Spleen (tissue), 11 donors: ENCODE data around the gene WNT1. TPM values are rescaled to one million over a fixed set of nuclear protein-coding genes. Genes with fewer than 3 reads are reported as not detected.
A peak's percentile ranks its signal among the peaks of the same experiment; 100 is the strongest.

ENCODE experiments used
- DNase-seq: peaks from one replicate; pipeline ENCODE4 v3.0.0-alpha.2; 2020
- H3K27ac ChIP-seq, 8 donors: fragments of 200-600 bp; sonication (generic) in 7 of 8; 1 replicate in 4 of 8; 2 replicates in 4 of 8; pipeline versions ENCODE4 v1.5.0 to v1.8.0; 2016 to 2021; ENCODE audit warnings: inconsistent platforms in 4 of 8, mild to moderate bottlenecking in 4 of 8, moderate library complexity in 1 of 8
- H3K27me3 ChIP-seq, 7 donors: fragments of 200-600 bp; sonication (generic) in 6 of 7; replicated peaks in 1 of 7; 1 replicate in 4 of 7; 2 replicates in 3 of 7; pipeline versions ENCODE4 v1.5.0 to v1.8.0; 2016 to 2021; ENCODE audit warnings: inconsistent platforms in 3 of 7, mild to moderate bottlenecking in 1 of 7
- H3K36me3 ChIP-seq, 6 donors: fragments of 200-600 bp; sonication (generic) in 5 of 6; 1 replicate in 4 of 6; 2 replicates in 2 of 6; pipeline versions ENCODE4 v1.5.0 to v1.8.0; 2016 to 2021; ENCODE audit warnings: inconsistent platforms in 2 of 6
- H3K4me1 ChIP-seq, 6 donors: fragments of 200-600 bp; sonication (generic) in 5 of 6; 1 replicate in 3 of 6; 2 replicates in 3 of 6; pipeline versions ENCODE4 v1.5.0 to v1.8.0; 2016 to 2021; ENCODE audit warnings: inconsistent platforms in 3 of 6
- H3K4me3 ChIP-seq, 8 donors: fragments of 200-600 bp; sonication (generic) in 7 of 8; 1 replicate in 4 of 8; 2 replicates in 4 of 8; pipeline versions ENCODE4 v1.5.0 to v1.8.0; 2016 to 2021; ENCODE audit warnings: inconsistent platforms in 4 of 8, mild to moderate bottlenecking in 4 of 8, moderate library complexity in 2 of 8
- H3K9me3 ChIP-seq, 8 donors: fragments of 200-600 bp; sonication (generic) in 7 of 8; 1 replicate in 4 of 8; 2 replicates in 4 of 8; pipeline versions ENCODE4 v1.5.0 to v1.8.0; 2016 to 2021; ENCODE audit warnings: inconsistent platforms in 4 of 8
- POLR2A ChIP-seq, 3 donors: fragments of 450-650 bp; IDR thresholded peaks; one replicate each; pipeline ENCODE4 v1.5.1; 2017; ENCODE audit warnings: antibody characterized with exemption in 3 of 3, mild to moderate bottlenecking in 1 of 3
- POLR2AphosphoS5 ChIP-seq, 3 donors: sonication (generic); formaldehyde crosslinking; IDR thresholded peaks; one replicate each; pipeline ENCODE4 v1.5.1; 2017; ENCODE audit warnings: antibody characterized with exemption in 3 of 3
- WGBS, 5 donors: extraction: QIAGEN DNeasy Blood & Tissue Kit in 3 of 5; methylation state at CpG; one replicate each; pipeline versions ENCODE4 v1.1.5 to v1.1.7; 2013 to 2018; 5-methylcytosine and 5-hydroxymethylcytosine counted together
- intact Hi-C: fragments of 100-400 bp; cut with DNase I; formaldehyde crosslinking; loops from one replicate; pipeline ENCODE4 v1.15.0; 2023; ENCODE audit warnings: low total_unique reads
- polyA plus RNA-seq, 3 donors: library from polyadenylated mRNA; stranded (reverse); fragments of 200-250 nt; gene quantifications; one replicate each; pipeline ENCODE4 v1.2.1, GENCODE V29; 2013
- total RNA-seq, 7 donors: library from RNA; depleted of rRNA in 3 of 7; stranded (reverse); fragments of >200 nt in 3 of 7; fragmentation: NEBNext Ultra II Directional in 4 of 7; extraction: Animal tissue kit (Norgen Biotek cat#: 25700) in 4 of 7; gene quantifications; one replicate each; pipeline versions ENCODE4 v1.1.0 to v1.2.1, GENCODE V29; 2016 to 2021
- TF ChIP-seq, protein P1 (sequence below), 11 experiments: fragments of 200-600 bp in 7 of 11; fragments of 450-650 bp in 4 of 11; sonication (generic) in 4 of 11; IDR thresholded peaks in 8 of 11; conservative IDR thresholded peaks in 3 of 11; 1 replicate in 7 of 11; 2 replicates in 4 of 11; pipeline versions ENCODE4 v1.4.0 to v1.8.0; 2016 to 2021; ENCODE audit warnings: antibody characterized with exemption in 11 of 11, inconsistent platforms in 4 of 11, mild to moderate bottlenecking in 1 of 11
- donor health status: healthy with polysubstance abuse.
- donor health status: DM: no; HTN: no; CAD: no; lungs with moderate emphysema.
- donor health status: DM: no; HTN: no; CAD: no.
- donor health status: Bipolar disorder and iron deficiency.
- donor health status: healthy.
- donor health status: DM: no; HTN: no; CAD: no.
- donor health status: DM: yes; HTN: yes; CAD: no.

Gene WNT1
- total and polyA plus RNA-seq, 10 donors = 0.06 to 0.52 (median 0.32) TPM; not detected in 6

DNA sequence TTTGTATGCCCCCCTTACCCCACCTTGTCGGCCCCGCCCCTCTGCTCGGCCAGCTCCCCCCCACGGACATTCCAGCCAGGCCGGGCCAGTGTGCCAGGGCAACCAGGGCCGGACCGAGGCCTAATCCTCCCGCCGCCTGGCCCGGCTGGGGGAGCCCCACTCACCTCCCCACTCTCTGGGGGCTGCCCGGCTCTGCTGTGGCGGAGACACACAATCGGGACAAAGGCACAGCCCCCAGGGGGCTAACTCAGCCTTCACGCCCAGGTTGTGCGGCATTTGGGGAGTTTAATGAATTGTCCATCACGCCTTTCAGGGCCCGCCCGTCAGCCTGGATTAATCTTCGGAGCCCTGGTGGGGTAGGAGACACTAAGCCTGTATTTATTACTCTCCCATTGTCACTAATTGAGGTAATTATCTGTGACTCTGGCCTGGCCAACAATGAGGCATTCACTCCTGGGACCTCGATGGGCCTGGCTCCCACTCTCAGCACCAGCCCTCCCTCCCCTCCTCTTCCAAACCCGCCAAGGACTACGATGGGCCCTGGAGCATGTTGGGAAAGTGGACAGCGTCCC, 8.7 kb downstream of the WNT1 start:
- H3K9me3 ChIP-seq = no peaks in the 10 kb centered on the region
- WGBS, 5 donors = 60 to 66% (median 65%) methylated on average over 22 to 23 of the region's 23 CpGs
- no peak overlapping the region for H3K4me3 ChIP-seq
- H3K27ac ChIP-seq = no peak overlapping the region
- intact Hi-C loops = no loop called here
- H3K27me3 ChIP-seq = peaks cover 0 to 93% (median 23%) of the 10 kb centered on the region in 7 donors
- no peak for DNase-seq
- no peaks in the 10 kb centered on the region for H3K36me3 ChIP-seq
- TF ChIP-seq, protein P1, sequence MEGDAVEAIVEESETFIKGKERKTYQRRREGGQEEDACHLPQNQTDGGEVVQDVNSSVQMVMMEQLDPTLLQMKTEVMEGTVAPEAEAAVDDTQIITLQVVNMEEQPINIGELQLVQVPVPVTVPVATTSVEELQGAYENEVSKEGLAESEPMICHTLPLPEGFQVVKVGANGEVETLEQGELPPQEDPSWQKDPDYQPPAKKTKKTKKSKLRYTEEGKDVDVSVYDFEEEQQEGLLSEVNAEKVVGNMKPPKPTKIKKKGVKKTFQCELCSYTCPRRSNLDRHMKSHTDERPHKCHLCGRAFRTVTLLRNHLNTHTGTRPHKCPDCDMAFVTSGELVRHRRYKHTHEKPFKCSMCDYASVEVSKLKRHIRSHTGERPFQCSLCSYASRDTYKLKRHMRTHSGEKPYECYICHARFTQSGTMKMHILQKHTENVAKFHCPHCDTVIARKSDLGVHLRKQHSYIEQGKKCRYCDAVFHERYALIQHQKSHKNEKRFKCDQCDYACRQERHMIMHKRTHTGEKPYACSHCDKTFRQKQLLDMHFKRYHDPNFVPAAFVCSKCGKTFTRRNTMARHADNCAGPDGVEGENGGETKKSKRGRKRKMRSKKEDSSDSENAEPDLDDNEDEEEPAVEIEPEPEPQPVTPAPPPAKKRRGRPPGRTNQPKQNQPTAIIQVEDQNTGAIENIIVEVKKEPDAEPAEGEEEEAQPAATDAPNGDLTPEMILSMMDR (IDR thresholded peaks at IDR 0.05 in 8 of 11, conservative IDR thresholded peaks at IDR 0.05 in 3 of 11) = no peak
- TF ChIP-seq POLR2A (IDR thresholded peaks at IDR 0.05) (no peak), POLR2AphosphoS5 (IDR thresholded peaks at IDR 0.05) (no peak)
- peaks cover 0 to 10% (median 5%) of the 10 kb centered on the region in 6 donors for H3K4me1 ChIP-seq

DNA sequence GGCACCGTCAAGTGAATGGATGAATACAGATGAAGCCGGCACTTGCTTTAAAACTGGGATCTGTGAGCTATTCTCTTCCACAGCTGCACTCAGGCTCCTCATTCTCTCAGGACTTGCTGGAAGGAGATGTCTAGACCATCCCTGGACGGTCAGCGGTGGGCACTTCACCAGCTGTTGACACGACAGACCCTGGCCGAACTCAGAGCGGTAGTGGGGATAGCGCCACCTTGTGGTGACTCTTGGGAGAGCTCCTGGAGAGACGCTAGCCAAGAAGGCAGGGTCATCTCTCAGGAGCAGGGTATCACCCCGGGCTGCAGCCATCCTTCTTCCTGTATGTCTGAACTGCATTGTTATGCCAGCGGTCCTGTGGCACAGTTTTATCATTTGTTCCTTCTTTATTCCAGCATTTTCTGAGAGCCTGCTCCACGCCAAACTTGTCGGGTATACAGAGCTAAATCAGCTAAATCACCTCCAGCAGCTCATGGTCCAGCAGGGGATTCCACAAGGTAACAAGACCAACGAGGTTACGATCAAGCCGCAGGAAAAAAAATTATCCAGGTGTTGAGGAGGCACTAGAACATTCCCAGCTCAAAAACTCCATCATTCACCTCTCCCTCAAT, 10.0 kb downstream of the WNT1 start:
- H3K9me3 ChIP-seq = no peaks in the 10 kb centered on the region
- H3K4me3 ChIP-seq = no peak overlapping the region
- H3K36me3 ChIP-seq = no peaks in the 10 kb centered on the region
- H3K27me3 ChIP-seq = peaks cover 0 to 93% (median 18%) of the 10 kb centered on the region in 7 donors
- H3K27ac ChIP-seq = no peak overlapping the region
- peak; percentile 89 for DNase-seq
- peaks cover 0 to 7% (median 4%) of the 10 kb centered on the region in 6 donors for H3K4me1 ChIP-seq
- intact Hi-C loops = no loop called here
- WGBS, 5 donors = 28 to 32% (median 28%) methylated on average over 15 to 16 of the region's 16 CpGs
- TF ChIP-seq, protein P1 (IDR thresholded peaks at IDR 0.05 in 8 of 11, conservative IDR thresholded peaks at IDR 0.05 in 3 of 11) = peak; percentile 34 to 91 (median 81)
- no peak for TF ChIP-seq POLR2A (IDR thresholded peaks at IDR 0.05)

GRCh38 chr12:48990552-48990951, 12.4 kb downstream of the WNT1 start:
- intact Hi-C loops = no loop called here
- peaks cover 0 to 16% (median 13%) of the 10 kb centered on the region in 6 donors for H3K4me1 ChIP-seq
- H3K27me3 ChIP-seq = peaks cover 0 to 96% (median 35%) of the 10 kb centered on the region in 7 donors

More at GRCh38 chr12:48990552-48990951, 12.4 kb downstream of the WNT1 start:
- Histone ChIP-seq H3K36me3 (no peaks in the 10 kb centered on the region), H3K27ac (no peak overlapping the region), H3K4me3 (no peak overlapping the region), H3K9me3 (no peaks in the 10 kb centered on the region)
- DNase-seq = no peak
- TF ChIP-seq POLR2AphosphoS5 (IDR thresholded peaks at IDR 0.05) (no peak), POLR2A (IDR thresholded peaks at IDR 0.05) (no peak)
- TF ChIP-seq, protein P1 (IDR thresholded peaks at IDR 0.05 in 8 of 11, conservative IDR thresholded peaks at IDR 0.05 in 3 of 11) = no peak
